Neural progenitor cell (in vitro differentiated cells): ENCODE results near the gene BAIAP2. TPM values are rescaled to one million over a fixed set of nuclear protein-coding genes. Genes with fewer than 3 reads are reported as not detected.

Experiments used
- DNase-seq: peaks from one replicate; pipeline ENCODE4 v3.0.0-alpha.2; 2016; ENCODE audit warnings: low spot score
- H2AFZ ChIP-seq: fragments of 200-600 bp; sonication (generic); replicated peaks from 2 replicates; pipeline ENCODE4 v1.6.1; 2016; ENCODE audit warnings: antibody characterized with exemption
- H3F3A ChIP-seq: fragments of 200-600 bp; sonication (generic); 2 replicates; pipeline ENCODE4 v1.6.1; 2016; ENCODE audit warnings: antibody characterized with exemption, low read depth
- H3K27ac ChIP-seq: fragments of 200-600 bp; sonication (generic); 2 replicates; pipeline ENCODE4 v1.5.1; 2016; ENCODE audit warnings: mild to moderate bottlenecking
- H3K27me3 ChIP-seq: fragments of 200-600 bp; sonication (generic); 2 replicates; pipeline ENCODE4 v1.6.1; 2016; ENCODE audit warnings: mild to moderate bottlenecking, moderate library complexity
- H3K36me3 ChIP-seq: fragments of 200-600 bp; sonication (generic); 2 replicates; pipeline ENCODE4 v1.5.1; 2016
- H3K4me1 ChIP-seq: fragments of 200-600 bp; sonication (generic); 2 replicates; pipeline ENCODE4 v1.6.1; 2016; ENCODE audit warnings: mixed run types
- H3K4me2 ChIP-seq: fragments of 200-600 bp; sonication (generic); 2 replicates; pipeline ENCODE4 v1.6.1; 2016
- H3K4me3 ChIP-seq: fragments of 200-600 bp; sonication (generic); 2 replicates; pipeline ENCODE4 v1.5.1; 2016
- H3K79me2 ChIP-seq: fragments of 200-600 bp; sonication (generic); 2 replicates; pipeline ENCODE4 v1.6.1; 2016; ENCODE audit warnings: low read depth
- H3K9ac ChIP-seq: fragments of 200-600 bp; sonication (generic); 2 replicates; pipeline ENCODE4 v1.6.1; 2016
- H3K9me3 ChIP-seq: fragments of 200-600 bp; sonication (generic); 2 replicates; pipeline ENCODE4 v1.5.1; 2016; ENCODE audit warnings: low read depth
- H4K20me1 ChIP-seq: fragments of 200-600 bp; sonication (generic); 2 replicates; pipeline ENCODE4 v1.6.1; 2016; ENCODE audit warnings: low read depth
- H3K27ac Mint-ChIP-seq: 3 replicates; pipeline ENCODE4 v1.8.0; 2021; ENCODE audit warnings: mixed read lengths
- H3K27me3 Mint-ChIP-seq: 2 replicates; pipeline ENCODE4 v1.8.0; 2022; ENCODE audit warnings: low read depth, mild to moderate bottlenecking, inconsistent platforms, moderate library complexity, mixed read lengths; ENCODE audit not compliant: insufficient read depth
- H3K36me3 Mint-ChIP-seq: 3 replicates; pipeline ENCODE4 v1.8.0; 2021; ENCODE audit warnings: mixed read lengths
- H3K4me1 Mint-ChIP-seq: 3 replicates; pipeline ENCODE4 v1.8.0; 2021; ENCODE audit warnings: mixed read lengths
- H3K4me3 Mint-ChIP-seq: 3 replicates; pipeline ENCODE4 v1.8.0; 2021; ENCODE audit warnings: mild to moderate bottlenecking, moderate library complexity, mixed read lengths
- H3K9me3 Mint-ChIP-seq: 3 replicates; pipeline ENCODE4 v1.8.0; 2020; ENCODE audit warnings: mixed read lengths
- EZH2 ChIP-seq: fragments of 200-600 bp; sonication (generic); IDR thresholded peaks from 2 replicates; pipeline ENCODE4 v1.6.1; 2017; ENCODE audit warnings: antibody characterized with exemption, mild to moderate bottlenecking, moderate library complexity
- EZH2phosphoT487 ChIP-seq: fragments of 200-600 bp; sonication (generic); IDR thresholded peaks from 2 replicates; pipeline ENCODE4 v1.6.1; 2017; ENCODE audit warnings: antibody characterized with exemption
- total RNA-seq: library from RNA; depleted of rRNA; stranded (reverse); fragments of >200 nt; gene quantifications from 2 replicates; pipeline ENCODE4 v1.2.3, GENCODE V29; 2015; ENCODE audit warnings: low replicate concordance
- TF ChIP-seq, protein P1 (sequence below): fragments of 200-600 bp; sonication (generic); IDR thresholded peaks from 2 replicates; pipeline ENCODE4 v1.5.1; 2017; ENCODE audit warnings: antibody characterized with exemption, mild to moderate bottlenecking

The BAIAP2 gene
- total RNA-seq, 1 donor from 2014 or later = 15.6 TPM

DNA sequence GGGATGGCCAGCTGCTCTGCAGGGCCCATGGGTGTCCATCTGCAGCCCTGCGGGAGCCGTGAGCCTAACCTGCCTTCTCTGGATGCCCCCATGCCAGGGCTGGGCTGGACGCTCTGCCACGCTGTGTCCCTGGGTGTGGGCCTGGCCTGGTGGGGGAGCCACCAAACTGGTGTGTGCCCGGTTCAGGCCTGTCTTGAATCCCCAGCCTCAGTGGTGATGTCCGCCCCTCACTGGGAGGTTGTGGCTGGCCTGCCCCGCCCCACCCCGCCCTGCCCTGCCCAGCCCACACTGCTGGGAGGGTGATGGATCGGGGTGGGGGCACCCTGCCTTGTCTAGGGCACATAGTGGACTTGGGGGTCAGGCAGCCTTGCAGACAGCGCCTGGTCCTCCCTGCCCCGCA is 80.3 kb downstream of the BAIAP2 start:
- no peak overlapping the region for H3K27ac Mint-ChIP-seq
- DNase-seq = no peak
- no peak overlapping the region for H3K27ac ChIP-seq
- H2AFZ ChIP-seq = no peak overlapping the region
- H4K20me1 ChIP-seq = peaks cover 8% of the 10 kb centered on the region
- peaks cover 8% of the 10 kb centered on the region for H3K27me3 Mint-ChIP-seq
- no peaks in the 10 kb centered on the region for H3K36me3 ChIP-seq
- TF ChIP-seq, protein P1, sequence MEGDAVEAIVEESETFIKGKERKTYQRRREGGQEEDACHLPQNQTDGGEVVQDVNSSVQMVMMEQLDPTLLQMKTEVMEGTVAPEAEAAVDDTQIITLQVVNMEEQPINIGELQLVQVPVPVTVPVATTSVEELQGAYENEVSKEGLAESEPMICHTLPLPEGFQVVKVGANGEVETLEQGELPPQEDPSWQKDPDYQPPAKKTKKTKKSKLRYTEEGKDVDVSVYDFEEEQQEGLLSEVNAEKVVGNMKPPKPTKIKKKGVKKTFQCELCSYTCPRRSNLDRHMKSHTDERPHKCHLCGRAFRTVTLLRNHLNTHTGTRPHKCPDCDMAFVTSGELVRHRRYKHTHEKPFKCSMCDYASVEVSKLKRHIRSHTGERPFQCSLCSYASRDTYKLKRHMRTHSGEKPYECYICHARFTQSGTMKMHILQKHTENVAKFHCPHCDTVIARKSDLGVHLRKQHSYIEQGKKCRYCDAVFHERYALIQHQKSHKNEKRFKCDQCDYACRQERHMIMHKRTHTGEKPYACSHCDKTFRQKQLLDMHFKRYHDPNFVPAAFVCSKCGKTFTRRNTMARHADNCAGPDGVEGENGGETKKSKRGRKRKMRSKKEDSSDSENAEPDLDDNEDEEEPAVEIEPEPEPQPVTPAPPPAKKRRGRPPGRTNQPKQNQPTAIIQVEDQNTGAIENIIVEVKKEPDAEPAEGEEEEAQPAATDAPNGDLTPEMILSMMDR = no peak
- TF ChIP-seq EZH2phosphoT487 = no peak
- TF ChIP-seq EZH2 = no peak
- no peak overlapping the region for H3K4me2 ChIP-seq
- H3K4me1 Mint-ChIP-seq = peaks cover 15% of the 10 kb centered on the region
- H3K4me3 ChIP-seq = no peak overlapping the region
- no peaks in the 10 kb centered on the region for H3K79me2 ChIP-seq
- peaks cover 2% of the 10 kb centered on the region for H3K36me3 Mint-ChIP-seq
- no peaks in the 10 kb centered on the region for H3K9me3 ChIP-seq
- peak overlapping the region; percentile 57 for H3K4me3 Mint-ChIP-seq
- H3K9me3 Mint-ChIP-seq = no peaks in the 10 kb centered on the region
- H3K9ac ChIP-seq = no peak overlapping the region
- H3F3A ChIP-seq = peaks cover 9% of the 10 kb centered on the region
- peaks cover 14% of the 10 kb centered on the region for H3K27me3 ChIP-seq
- peaks cover 7% of the 10 kb centered on the region for H3K4me1 ChIP-seq

DNA sequence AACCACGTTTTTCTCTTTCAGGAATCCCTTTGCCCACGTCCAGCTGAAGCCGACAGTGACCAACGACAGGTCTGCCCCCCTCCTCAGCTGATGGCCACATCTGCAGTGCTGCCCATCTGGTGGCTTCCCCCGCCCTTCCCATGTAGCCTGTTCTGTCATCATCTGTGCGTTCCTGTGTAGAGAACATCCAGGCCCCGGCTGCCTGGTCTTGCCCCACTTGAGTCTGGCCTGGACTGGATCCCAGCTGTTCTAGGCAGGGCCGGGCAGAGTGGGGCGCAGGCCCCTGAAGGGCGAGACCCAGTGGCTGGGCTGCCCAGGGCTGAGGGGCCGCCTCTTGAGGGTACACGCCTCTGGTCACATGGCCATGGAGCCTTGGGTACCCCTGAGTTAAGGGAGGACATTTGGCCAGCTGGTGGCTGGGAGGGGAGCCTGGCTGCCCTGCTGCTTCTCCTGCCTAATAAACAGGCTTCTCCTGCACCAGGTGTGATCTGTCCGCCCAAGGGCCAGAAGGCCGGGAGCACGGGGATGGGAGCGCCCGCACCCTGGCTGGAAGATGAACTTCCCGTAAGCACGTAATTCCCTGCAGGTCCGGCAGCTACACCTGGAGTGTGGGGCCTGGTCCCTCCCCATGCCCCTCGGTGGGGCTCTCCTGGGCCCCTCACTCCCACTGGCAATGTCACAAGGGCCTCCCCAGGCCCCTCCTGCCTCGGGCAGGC is 81.0 kb downstream of the BAIAP2 start:
- Histone ChIP-seq H3F3A (peaks cover 14% of the 10 kb centered on the region), H4K20me1 (peaks cover 8% of the 10 kb centered on the region), H3K9ac (no peak overlapping the region), H3K9me3 (no peaks in the 10 kb centered on the region), H3K4me2 (no peak overlapping the region), H3K4me1 (peaks cover 7% of the 10 kb centered on the region), H3K79me2 (no peaks in the 10 kb centered on the region), H3K36me3 (no peaks in the 10 kb centered on the region), H2AFZ (no peak overlapping the region), H3K27ac (no peak overlapping the region), H3K27me3 (peaks cover 14% of the 10 kb centered on the region), H3K4me3 (no peak overlapping the region)
- TF ChIP-seq EZH2 = no peak
- TF ChIP-seq, protein P1 = no peak
- TF ChIP-seq EZH2phosphoT487 = no peak
- DNase-seq = no peak
- Mint-ChIP-seq H3K4me1 (peaks cover 15% of the 10 kb centered on the region), H3K9me3 (no peaks in the 10 kb centered on the region), H3K36me3 (peaks cover 2% of the 10 kb centered on the region), H3K4me3 (no peak overlapping the region), H3K27me3 (peaks cover 7% of the 10 kb centered on the region), H3K27ac (no peak overlapping the region)

DNA sequence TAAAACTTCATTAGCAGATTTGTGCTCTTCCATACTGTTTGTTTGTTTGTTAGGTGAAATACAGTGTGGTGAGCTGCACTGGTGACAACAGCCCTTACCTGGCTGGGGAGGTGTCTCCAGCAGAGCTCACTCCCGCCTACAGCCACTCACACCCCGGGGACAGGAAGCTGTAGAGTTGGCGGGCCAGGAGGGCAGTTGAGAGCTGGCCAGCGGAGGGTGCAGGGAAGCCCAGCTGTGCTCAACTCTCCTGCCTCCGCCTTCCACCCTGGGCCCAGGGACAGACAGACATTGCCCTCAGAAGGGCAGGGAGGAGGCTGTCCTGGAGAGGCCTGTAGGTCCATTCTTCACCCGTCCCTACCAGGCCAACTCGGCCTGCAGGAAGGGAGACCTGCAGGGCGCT is 81.8 kb downstream of the BAIAP2 start:
- H3K79me2 ChIP-seq = no peaks in the 10 kb centered on the region
- H3K4me1 ChIP-seq = peaks cover 7% of the 10 kb centered on the region
- H3K4me3 ChIP-seq = no peak overlapping the region
- H3K4me3 Mint-ChIP-seq = no peak overlapping the region
- TF ChIP-seq, protein P1 = no peak
- no peak for TF ChIP-seq EZH2phosphoT487
- TF ChIP-seq EZH2 = no peak
- no peak overlapping the region for H3K4me2 ChIP-seq
- no peak overlapping the region for H3K27ac Mint-ChIP-seq
- H3K27me3 ChIP-seq = peaks cover 14% of the 10 kb centered on the region
- H4K20me1 ChIP-seq = peaks cover 8% of the 10 kb centered on the region
- H3F3A ChIP-seq = peaks cover 14% of the 10 kb centered on the region
- no peak overlapping the region for H3K9ac ChIP-seq
- H3K27ac ChIP-seq = no peak overlapping the region
- no peaks in the 10 kb centered on the region for H3K9me3 ChIP-seq
- no peak overlapping the region for H2AFZ ChIP-seq
- peaks cover 7% of the 10 kb centered on the region for H3K27me3 Mint-ChIP-seq
- H3K9me3 Mint-ChIP-seq = no peaks in the 10 kb centered on the region
- peaks cover 2% of the 10 kb centered on the region for H3K36me3 Mint-ChIP-seq
- no peaks in the 10 kb centered on the region for H3K36me3 ChIP-seq
- no peak for DNase-seq
- H3K4me1 Mint-ChIP-seq = peaks cover 15% of the 10 kb centered on the region
